Right atrium auricular region (tissue), 2 donors: Measurements from ENCODE around the gene SORCS3. TPM values are rescaled to one million over a fixed set of nuclear protein-coding genes. Genes with fewer than 3 reads are reported as not detected.

Experiments used
- DNase-seq: peaks from one replicate; pipeline ENCODE4 v3.0.0-alpha.2; 2019; ENCODE audit warnings: low spot score
- H3K27ac ChIP-seq, 2 donors: fragments of 200-600 bp; sonication (generic); 1 replicate in 1 of 2; 2 replicates in 1 of 2; pipeline ENCODE4 v1.5.1; 2016 to 2019
- H3K27me3 ChIP-seq, 2 donors: fragments of 200-600 bp; sonication (generic); one replicate each; pipeline versions ENCODE4 v1.5.1 to v1.6.0; 2017 to 2019
- H3K36me3 ChIP-seq: fragments of 200-600 bp; sonication (generic); one replicate; pipeline ENCODE4 v1.5.1; 2016
- H3K4me1 ChIP-seq, 2 donors: fragments of 200-600 bp; sonication (generic); one replicate each; pipeline versions ENCODE4 v1.5.1 to v1.6.0; 2017 to 2019
- H3K4me3 ChIP-seq, 2 donors: fragments of 200-600 bp; sonication (generic); 1 replicate in 1 of 2; 2 replicates in 1 of 2; pipeline ENCODE4 v1.5.1; 2017 to 2019; ENCODE audit warnings: mild to moderate bottlenecking in 1 of 2, moderate library complexity in 1 of 2
- H3K9me3 ChIP-seq, 2 donors: fragments of 200-600 bp; sonication (generic); one replicate each; pipeline ENCODE4 v1.5.1; 2019
- total RNA-seq, 2 donors: library from RNA; depleted of rRNA; stranded (reverse); fragments of >200 nt; gene quantifications; one replicate each; pipeline ENCODE4 v1.1.0, GENCODE V29; 2016
- TF ChIP-seq, protein P1 (sequence below), 2 donors: fragments of 200-600 bp; sonication (generic); IDR thresholded peaks; one replicate each; pipeline ENCODE4 v1.5.1; 2019; ENCODE audit warnings: antibody characterized with exemption in 2 of 2

Gene SORCS3
- total RNA-seq, 2 donors from 2014 or later: 0.07 TPM; not detected in 1

DNA sequence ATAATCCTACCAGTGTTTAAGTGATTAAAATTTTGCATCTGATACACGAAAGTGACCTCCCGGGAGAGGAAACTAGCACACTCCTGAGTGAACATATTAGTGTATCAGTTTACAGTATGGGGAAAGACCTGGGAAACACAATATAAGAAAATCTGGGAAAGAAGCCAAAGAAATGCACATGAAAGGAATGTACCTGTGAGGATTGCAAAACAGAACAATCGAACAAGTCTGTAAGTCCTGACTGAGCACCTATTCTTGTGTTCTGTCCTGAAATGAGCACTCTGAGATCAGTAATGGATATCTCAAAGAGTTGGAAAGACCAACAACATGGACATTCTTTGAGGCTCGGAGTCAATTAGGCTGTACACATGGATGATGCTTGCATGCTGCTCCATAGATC, 554.7 kb downstream of the SORCS3 start:
- H3K27me3 ChIP-seq: no peaks in the 10 kb centered on the region
- H3K4me3 ChIP-seq: no peak overlapping the region
- no peak for DNase-seq
- H3K4me1 ChIP-seq: no peaks in the 10 kb centered on the region
- no peaks in the 10 kb centered on the region for H3K36me3 ChIP-seq
- H3K9me3 ChIP-seq: no peaks in the 10 kb centered on the region
- TF ChIP-seq, protein P1, sequence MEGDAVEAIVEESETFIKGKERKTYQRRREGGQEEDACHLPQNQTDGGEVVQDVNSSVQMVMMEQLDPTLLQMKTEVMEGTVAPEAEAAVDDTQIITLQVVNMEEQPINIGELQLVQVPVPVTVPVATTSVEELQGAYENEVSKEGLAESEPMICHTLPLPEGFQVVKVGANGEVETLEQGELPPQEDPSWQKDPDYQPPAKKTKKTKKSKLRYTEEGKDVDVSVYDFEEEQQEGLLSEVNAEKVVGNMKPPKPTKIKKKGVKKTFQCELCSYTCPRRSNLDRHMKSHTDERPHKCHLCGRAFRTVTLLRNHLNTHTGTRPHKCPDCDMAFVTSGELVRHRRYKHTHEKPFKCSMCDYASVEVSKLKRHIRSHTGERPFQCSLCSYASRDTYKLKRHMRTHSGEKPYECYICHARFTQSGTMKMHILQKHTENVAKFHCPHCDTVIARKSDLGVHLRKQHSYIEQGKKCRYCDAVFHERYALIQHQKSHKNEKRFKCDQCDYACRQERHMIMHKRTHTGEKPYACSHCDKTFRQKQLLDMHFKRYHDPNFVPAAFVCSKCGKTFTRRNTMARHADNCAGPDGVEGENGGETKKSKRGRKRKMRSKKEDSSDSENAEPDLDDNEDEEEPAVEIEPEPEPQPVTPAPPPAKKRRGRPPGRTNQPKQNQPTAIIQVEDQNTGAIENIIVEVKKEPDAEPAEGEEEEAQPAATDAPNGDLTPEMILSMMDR (IDR thresholded peaks at IDR 0.05): no peak
- no peak overlapping the region for H3K27ac ChIP-seq

DNA sequence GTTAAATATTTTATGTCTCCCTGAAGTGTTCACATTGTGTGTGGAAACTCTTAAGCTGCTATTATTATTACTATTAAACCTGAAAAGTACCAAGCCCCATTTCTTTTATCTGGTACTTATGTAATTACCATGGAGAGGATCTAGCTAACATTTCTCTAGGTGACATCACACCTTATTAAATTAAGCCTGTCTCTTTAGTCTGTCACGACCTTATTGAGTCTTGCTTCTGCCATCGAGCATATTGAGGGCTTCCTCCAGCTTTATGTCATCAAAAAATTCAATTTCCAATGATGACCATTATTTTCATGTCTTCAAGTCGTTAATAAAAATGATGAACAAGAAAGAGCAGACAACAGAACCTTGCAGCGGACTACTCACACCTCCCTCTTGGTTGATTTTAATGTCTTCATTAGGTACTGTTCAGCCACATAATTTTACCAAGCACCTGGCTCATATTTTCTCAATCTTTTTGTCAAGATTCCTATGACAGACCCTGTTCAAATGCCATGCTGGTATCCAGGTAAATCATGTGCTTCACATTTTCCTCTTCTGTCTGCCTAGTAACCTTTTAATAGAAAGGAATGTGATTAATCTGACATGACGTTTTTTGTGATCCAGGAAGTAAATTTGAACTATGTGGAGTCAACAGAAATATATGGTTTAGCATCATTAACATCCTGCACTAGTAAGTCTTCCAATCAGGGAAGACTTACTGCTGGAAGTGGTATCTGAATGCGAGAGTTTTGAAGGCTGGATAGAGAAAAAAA, 556.7 kb downstream of the SORCS3 start:
- H3K27me3 ChIP-seq: no peaks in the 10 kb centered on the region
- H3K9me3 ChIP-seq: no peaks in the 10 kb centered on the region
- TF ChIP-seq, protein P1 (IDR thresholded peaks at IDR 0.05): no peak
- H3K27ac ChIP-seq: no peak overlapping the region
- no peaks in the 10 kb centered on the region for H3K36me3 ChIP-seq
- no peak overlapping the region for H3K4me3 ChIP-seq
- no peaks in the 10 kb centered on the region for H3K4me1 ChIP-seq
- no peak for DNase-seq

DNA sequence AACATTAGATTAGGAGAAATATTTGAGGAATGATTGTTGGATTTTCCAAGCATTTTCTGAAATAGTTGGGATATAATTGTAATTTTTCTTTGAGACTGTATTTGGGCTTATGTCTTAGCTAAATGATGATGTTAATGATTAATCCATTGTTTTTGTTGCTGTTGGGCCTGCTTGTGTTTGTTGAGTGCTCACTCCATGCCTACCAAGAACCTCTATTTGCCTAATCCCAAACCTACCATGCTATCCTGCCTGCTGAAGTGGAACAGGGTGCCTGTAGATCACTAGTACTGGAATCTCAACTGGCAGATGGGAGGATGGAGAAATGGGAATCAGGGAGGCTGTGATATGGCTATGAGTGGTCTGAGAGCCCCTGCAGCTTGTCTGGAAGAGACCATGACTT, 565.5 kb downstream of the SORCS3 start:
- no peaks in the 10 kb centered on the region for H3K27me3 ChIP-seq
- DNase-seq: no peak
- no peaks in the 10 kb centered on the region for H3K9me3 ChIP-seq
- H3K27ac ChIP-seq: no peak overlapping the region
- H3K4me3 ChIP-seq: no peak overlapping the region
- H3K36me3 ChIP-seq: no peaks in the 10 kb centered on the region
- no peaks in the 10 kb centered on the region for H3K4me1 ChIP-seq
- TF ChIP-seq, protein P1 (IDR thresholded peaks at IDR 0.05): no peak

DNA sequence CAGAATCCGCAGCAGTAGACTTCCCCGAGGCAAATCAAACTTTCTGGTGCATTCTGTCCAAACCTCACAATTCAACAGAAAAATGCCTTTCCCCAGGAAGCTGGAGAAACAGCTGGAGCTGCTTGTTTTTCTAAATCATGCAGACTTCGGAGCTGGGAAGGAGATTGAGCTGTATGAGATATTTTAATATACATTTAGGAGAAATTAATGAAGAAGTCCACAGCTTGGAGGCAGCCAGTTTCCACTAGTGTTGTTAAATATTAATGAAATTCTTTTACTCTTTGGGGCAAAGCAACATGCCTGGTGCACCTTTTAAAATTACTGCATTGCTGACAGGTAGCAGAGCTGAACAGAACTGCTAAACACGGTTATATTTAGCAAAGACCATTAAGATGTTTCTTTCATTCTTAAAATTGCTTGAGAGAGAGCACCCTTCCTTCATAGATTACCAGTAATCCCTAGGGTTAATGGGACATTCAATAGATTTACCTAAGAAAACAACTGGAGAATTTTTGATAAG, 566.4 kb downstream of the SORCS3 start:
- Histone ChIP-seq H3K4me3 (no peak overlapping the region), H3K4me1 (no peaks in the 10 kb centered on the region), H3K36me3 (no peaks in the 10 kb centered on the region), H3K27ac (no peak overlapping the region), H3K9me3 (no peaks in the 10 kb centered on the region), H3K27me3 (no peaks in the 10 kb centered on the region)
- TF ChIP-seq, protein P1 (IDR thresholded peaks at IDR 0.05): no peak
- DNase-seq: no peak

DNA sequence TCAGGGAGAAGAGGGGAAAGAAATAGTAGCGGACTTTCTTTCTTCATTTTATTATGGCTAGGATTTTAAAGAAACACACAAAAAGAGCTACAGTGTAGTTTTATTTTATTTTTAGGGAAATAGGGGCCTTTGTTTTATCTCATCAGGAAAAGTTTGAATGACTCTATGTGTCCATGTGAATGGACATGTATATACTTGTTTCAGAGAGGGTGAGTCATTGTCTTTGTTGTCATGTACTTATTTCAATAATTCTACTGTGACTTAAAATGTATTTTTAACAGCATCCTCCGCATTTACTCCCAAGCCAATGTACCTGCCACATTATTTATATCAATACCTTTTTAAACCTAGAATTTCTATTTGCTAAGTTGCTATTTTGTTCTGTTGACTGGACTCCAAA, 569.5 kb downstream of the SORCS3 start:
- Histone ChIP-seq H3K4me3 (no peak overlapping the region), H3K36me3 (no peaks in the 10 kb centered on the region), H3K4me1 (no peaks in the 10 kb centered on the region), H3K9me3 (no peaks in the 10 kb centered on the region), H3K27ac (no peak overlapping the region), H3K27me3 (no peaks in the 10 kb centered on the region)
- DNase-seq: no peak
- TF ChIP-seq, protein P1 (IDR thresholded peaks at IDR 0.05): no peak
